Islet of Langerhans (tissue), 1 donor: Measurements from ENCODE around the gene DLG1.
"Not testable (repeated sequence)": the region's sequence is repeated elsewhere in the genome, so short reads cannot be mapped to it uniquely, and the experiment has no call there.

Experiments
- FAIRE-seq: peaks from one replicate; lab custom pipeline; 2011; peaks lifted over from hg19 to GRCh38; lab: Jason Lieb, UNC

DLG1 gene

GRCh38 chr3:197088370-197088769 is 210.0 kb downstream of the DLG1 start:
- no peak for FAIRE-seq

GRCh38 chr3:197085137-197085536 is 213.3 kb downstream of the DLG1 start:
- FAIRE-seq = no peak

GRCh38 chr3:197083486-197083885 is 214.9 kb downstream of the DLG1 start:
- FAIRE-seq = no peak

GRCh38 chr3:197082871-197083270 is 215.5 kb downstream of the DLG1 start:
- FAIRE-seq = no peak

GRCh38 chr3:197080344-197080743 is 218.1 kb downstream of the DLG1 start:
- FAIRE-seq = no peak

- FAIRE-seq = no peak
Observed at GRCh38 chr3:197076415-197076814, 222.0 kb downstream of the DLG1 start.

- no peak for FAIRE-seq
Observed at GRCh38 chr3:197068077-197068476, 230.3 kb downstream of the DLG1 start.

- FAIRE-seq = no peak
Observed at GRCh38 chr3:197064771-197065170, 233.6 kb downstream of the DLG1 start.

- FAIRE-seq = no peak
Observed at GRCh38 chr3:197062446-197062845, 236.0 kb downstream of the DLG1 start.

- FAIRE-seq = not testable (repeated sequence)
Observed at GRCh38 chr3:197051637-197052036, 246.8 kb downstream of the DLG1 start.

GRCh38 chr3:197050511-197050910 is 247.9 kb downstream of the DLG1 start:
- no peak for FAIRE-seq

GRCh38 chr3:197042539-197042938 is 255.9 kb downstream of the DLG1 start:
- no peak for FAIRE-seq

- no peak for FAIRE-seq
Observed at GRCh38 chr3:197041875-197042488, 256.4 kb downstream of the DLG1 start.

- FAIRE-seq = no peak
Observed at GRCh38 chr3:197040658-197041057, 257.8 kb downstream of the DLG1 start.

GRCh38 chr3:197038679-197039462 is 259.5 kb downstream of the DLG1 start:
- FAIRE-seq = no peak

GRCh38 chr3:197035577-197035976 is 262.8 kb downstream of the DLG1 start:
- no peak for FAIRE-seq

- FAIRE-seq = not testable (repeated sequence)
Observed at GRCh38 chr3:197034778-197035177, 263.6 kb downstream of the DLG1 start.

GRCh38 chr3:197033764-197034163 is 264.6 kb downstream of the DLG1 start:
- not testable (repeated sequence) for FAIRE-seq

- FAIRE-seq = no peak
Observed at GRCh38 chr3:197031315-197032285, 266.8 kb downstream of the DLG1 start.

GRCh38 chr3:197030379-197031314 is 267.8 kb downstream of the DLG1 start:
- FAIRE-seq = no peak

- FAIRE-seq = no peak
Observed at GRCh38 chr3:197029511-197030167, 268.8 kb downstream of the DLG1 start, which contains the start of gene MELTF. MELTF (minus strand) TSS chr3:197029817; CDS start chr3:197029702, 115 bp downstream.
